ENCODE data around the gene GALNS. TPM values are rescaled to one million over a fixed set of nuclear protein-coding genes. Genes with fewer than 3 reads are reported as not detected.

GALNS gene
- total RNA-seq, 2 experiments from 2014 or later = 30.8 to 38.8 TPM

GRCh38 chr16:88864521-88864920 lies 7.8 kb upstream of the GALNS start:
- no peak overlapping the region for H3K27ac Mint-ChIP-seq
- CTCF ChIA-PET = no interaction called here
- no peak overlapping the region for H3K4me3 Mint-ChIP-seq
- no peaks in the 10 kb centered on the region for H3K36me3 Mint-ChIP-seq
- ATAC-seq = peak; percentile 32
- H3K4me1 Mint-ChIP-seq = no peaks in the 10 kb centered on the region
- no peak for DNase-seq
- H3K9me3 Mint-ChIP-seq (ENCODE audit: low read depth) = no peaks in the 10 kb centered on the region
- H3K27me3 Mint-ChIP-seq = peaks cover 1% of the 10 kb centered on the region

- H3K36me3 Mint-ChIP-seq = no peaks in the 10 kb centered on the region
- CTCF ChIA-PET = no interaction called here
Observed at GRCh38 chr16:88864099-88864498, 7.4 kb upstream of the GALNS start.

GRCh38 chr16:88863426-88863825 lies 6.7 kb upstream of the GALNS start:
- Mint-ChIP-seq H3K9me3 (ENCODE audit: low read depth) (no peaks in the 10 kb centered on the region), H3K27me3 (no peaks in the 10 kb centered on the region), H3K27ac (no peak overlapping the region), H3K4me3 (no peak overlapping the region), H3K36me3 (no peaks in the 10 kb centered on the region), H3K4me1 (peaks cover 3% of the 10 kb centered on the region)
- ATAC-seq (no peak), DNase-seq (no peak)
- CTCF ChIA-PET = no interaction called here

More at GRCh38 chr16:88864099-88864498, 7.4 kb upstream of the GALNS start:
- Mint-ChIP-seq H3K4me1 (no peaks in the 10 kb centered on the region), H3K27me3 (no peaks in the 10 kb centered on the region), H3K9me3 (ENCODE audit: low read depth) (no peaks in the 10 kb centered on the region), H3K4me3 (no peak overlapping the region), H3K27ac (no peak overlapping the region)
- ATAC-seq (no peak), DNase-seq (no peak)

- H3K36me3 Mint-ChIP-seq = no peaks in the 10 kb centered on the region
- ATAC-seq (no peak), DNase-seq (no peak)
- peaks cover 7% of the 10 kb centered on the region for H3K4me1 Mint-ChIP-seq
- H3K27me3 Mint-ChIP-seq = no peaks in the 10 kb centered on the region
- no peaks in the 10 kb centered on the region for H3K9me3 Mint-ChIP-seq (ENCODE audit: low read depth)
- no peak overlapping the region for H3K4me3 Mint-ChIP-seq
- H3K27ac Mint-ChIP-seq = no peak overlapping the region
- CTCF ChIA-PET = no interaction called here
Observed at GRCh38 chr16:88862968-88863367, 6.2 kb upstream of the GALNS start.

GRCh38 chr16:88861359-88861758 lies 4.6 kb upstream of the GALNS start:
- CTCF ChIA-PET = no interaction called here
- H3K36me3 Mint-ChIP-seq = peaks cover 1% of the 10 kb centered on the region
- ATAC-seq (no peak), DNase-seq (no peak)
- H3K4me1 Mint-ChIP-seq = peaks cover 9% of the 10 kb centered on the region
- H3K27ac Mint-ChIP-seq = no peak overlapping the region
- H3K4me3 Mint-ChIP-seq = no peak overlapping the region
- no peaks in the 10 kb centered on the region for H3K9me3 Mint-ChIP-seq (ENCODE audit: low read depth)
- H3K27me3 Mint-ChIP-seq = no peaks in the 10 kb centered on the region

- H3K4me1 Mint-ChIP-seq = peaks cover 24% of the 10 kb centered on the region
- peaks cover 1% of the 10 kb centered on the region for H3K36me3 Mint-ChIP-seq
- no peak overlapping the region for H3K27ac Mint-ChIP-seq
- H3K27me3 Mint-ChIP-seq = no peaks in the 10 kb centered on the region
- H3K9me3 Mint-ChIP-seq (ENCODE audit: low read depth) = no peaks in the 10 kb centered on the region
- no peak overlapping the region for H3K4me3 Mint-ChIP-seq
- CTCF ChIA-PET = interaction anchor here (1.0 to 2.1 kb wide), 2 partner anchors 42 to 47 kb away, joined by 3 to 7 read pairs; no protein-coding TSS in a partner anchor
- ATAC-seq (no peak), DNase-seq (no peak)
Observed at GRCh38 chr16:88859381-88860091, 2.8 kb upstream of the GALNS start.

GRCh38 chr16:88857728-88858339 lies 1.1 kb upstream of the GALNS start:
- Mint-ChIP-seq H3K4me1 (peaks cover 30% of the 10 kb centered on the region), H3K4me3 (peak overlapping the region; percentile 94), H3K27ac (peak overlapping the region; percentile 91), H3K36me3 (peaks cover 1% of the 10 kb centered on the region), H3K27me3 (no peaks in the 10 kb centered on the region), H3K9me3 (ENCODE audit: low read depth) (no peaks in the 10 kb centered on the region)
- ATAC-seq (peak; percentile 67), DNase-seq (peak; percentile 86)
- CTCF ChIA-PET = interaction anchor here (0.6 to 2.7 kb wide), 26 partner anchors 8 to 360 kb away, joined by 3 to 66 read pairs (median 4); partner anchors contain the start of genes APRT, CDH15, CDT1 and PABPN1L

GRCh38 chr16:88856122-88856827 lies 472 bp downstream of the GALNS start:
- Mint-ChIP-seq H3K27me3 (no peaks in the 10 kb centered on the region), H3K4me3 (peak overlapping the region; percentile 94), H3K36me3 (peaks cover 1% of the 10 kb centered on the region), H3K27ac (peak overlapping the region; percentile 19), H3K9me3 (ENCODE audit: low read depth) (no peaks in the 10 kb centered on the region), H3K4me1 (peaks cover 30% of the 10 kb centered on the region)
- ATAC-seq (no peak), DNase-seq (no peak)
- CTCF ChIA-PET = interaction anchor here (1.4 to 2.7 kb wide), 8 partner anchors 10 to 361 kb away, joined by 3 to 66 read pairs (median 7); partner anchors contain the start of genes APRT and ZNF778

- no peak for DNase-seq
- H3K4me3 Mint-ChIP-seq = peak overlapping the region; percentile 65
- peaks cover 30% of the 10 kb centered on the region for H3K4me1 Mint-ChIP-seq
- no peak for ATAC-seq
- H3K36me3 Mint-ChIP-seq = peaks cover 1% of the 10 kb centered on the region
- H3K27me3 Mint-ChIP-seq = no peaks in the 10 kb centered on the region
- no peaks in the 10 kb centered on the region for H3K9me3 Mint-ChIP-seq (ENCODE audit: low read depth)
- CTCF ChIA-PET = no interaction called here
- peak overlapping the region; percentile 19 for H3K27ac Mint-ChIP-seq
Observed at GRCh38 chr16:88855736-88856121, 1.0 kb downstream of the GALNS start.

GRCh38 chr16:88855176-88855575 lies 1.6 kb downstream of the GALNS start:
- Mint-ChIP-seq H3K36me3 (peaks cover 1% of the 10 kb centered on the region), H3K4me3 (peak overlapping the region; percentile 59), H3K4me1 (peaks cover 30% of the 10 kb centered on the region), H3K27me3 (no peaks in the 10 kb centered on the region), H3K9me3 (ENCODE audit: low read depth) (no peaks in the 10 kb centered on the region), H3K27ac (peak overlapping the region; percentile 8)
- CTCF ChIA-PET = no interaction called here
- ATAC-seq (no peak), DNase-seq (no peak)

GRCh38 chr16:88854306-88855111 lies 2.2 kb downstream of the GALNS start:
- Mint-ChIP-seq H3K9me3 (ENCODE audit: low read depth) (no peaks in the 10 kb centered on the region), H3K27ac (no peak overlapping the region), H3K4me1 (peaks cover 30% of the 10 kb centered on the region), H3K27me3 (no peaks in the 10 kb centered on the region), H3K4me3 (no peak overlapping the region), H3K36me3 (peaks cover 1% of the 10 kb centered on the region)
- peak; percentile 55 for DNase-seq
- CTCF ChIA-PET = no interaction called here
- no peak for ATAC-seq

- Mint-ChIP-seq H3K27me3 (no peaks in the 10 kb centered on the region), H3K27ac (no peak overlapping the region), H3K4me3 (no peak overlapping the region), H3K36me3 (peaks cover 1% of the 10 kb centered on the region), H3K9me3 (ENCODE audit: low read depth) (no peaks in the 10 kb centered on the region), H3K4me1 (peaks cover 27% of the 10 kb centered on the region)
- no peak for DNase-seq
- CTCF ChIA-PET = interaction anchor here (1.2 kb wide), 1 partner anchor 73 kb away, joined by 3 read pairs; no protein-coding TSS in a partner anchor
- no peak for ATAC-seq
Observed at GRCh38 chr16:88853325-88853941, 3.3 kb downstream of the GALNS start.
